T-helper 22 cell (primary cell): Measurements from ENCODE around the gene PPP1R9B.
A peak's percentile ranks its signal among the peaks of the same experiment; 100 is the strongest.

Experiments
- DNase-seq: peaks from one replicate; pipeline ENCODE4 v3.0.0-alpha.2; 2020; ENCODE audit warnings: low read depth

PPP1R9B gene

DNA sequence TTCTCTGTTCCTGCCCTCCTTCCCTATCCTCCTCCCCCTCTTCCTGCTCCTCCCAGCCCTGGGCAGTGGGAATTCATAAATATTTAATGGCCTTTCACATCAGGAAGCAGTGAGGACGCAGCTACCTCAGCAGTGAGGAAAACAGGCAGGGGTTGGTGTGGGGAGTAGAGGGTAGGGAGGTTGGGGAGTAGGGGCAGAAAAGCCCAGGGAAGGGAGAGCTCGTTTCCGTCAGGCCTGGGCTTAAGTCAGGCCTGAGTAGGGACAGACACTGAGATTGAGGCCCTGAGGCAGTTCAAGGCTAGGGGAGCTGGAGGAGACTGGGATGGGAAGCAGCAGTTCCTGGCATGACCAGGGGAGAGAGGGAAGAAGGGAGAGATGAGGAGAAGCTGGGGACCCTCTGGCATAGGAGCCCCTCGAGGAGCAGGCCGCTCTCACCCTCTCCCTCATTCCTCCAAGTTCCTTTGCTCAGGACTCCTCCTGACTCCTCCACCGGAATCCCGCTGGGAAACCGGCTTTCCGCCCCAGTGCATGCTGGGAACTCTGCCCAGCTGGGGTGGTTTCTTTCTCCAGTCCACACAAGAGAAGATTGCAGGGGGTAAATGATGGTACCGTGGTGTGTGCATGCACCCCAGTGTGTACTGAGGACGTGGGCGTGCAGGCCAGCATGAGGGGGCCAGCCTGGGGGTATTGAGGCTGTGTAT, 26.7 kb downstream of the PPP1R9B start:
- DNase-seq, result no peak

DNA sequence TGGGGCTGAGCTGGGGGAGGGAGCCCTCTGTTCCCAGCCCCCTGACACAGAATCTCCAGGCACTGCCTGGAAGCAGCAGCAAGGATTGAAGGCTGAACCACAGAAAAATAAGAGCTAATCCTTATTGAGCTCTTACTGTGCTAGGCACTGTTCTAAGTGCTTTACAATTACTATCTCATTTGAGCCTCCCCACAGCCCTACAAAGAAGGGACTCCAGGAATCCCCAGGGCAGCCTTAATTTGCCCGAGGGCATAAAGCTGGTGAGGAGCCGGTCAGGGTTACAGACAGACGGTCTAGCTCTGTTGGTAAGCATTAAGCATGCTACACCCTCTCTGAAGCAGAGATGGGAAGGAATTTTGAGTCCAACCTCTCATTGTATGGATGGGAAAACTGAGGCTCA, 27.5 kb downstream of the PPP1R9B start:
- no peak for DNase-seq

DNA sequence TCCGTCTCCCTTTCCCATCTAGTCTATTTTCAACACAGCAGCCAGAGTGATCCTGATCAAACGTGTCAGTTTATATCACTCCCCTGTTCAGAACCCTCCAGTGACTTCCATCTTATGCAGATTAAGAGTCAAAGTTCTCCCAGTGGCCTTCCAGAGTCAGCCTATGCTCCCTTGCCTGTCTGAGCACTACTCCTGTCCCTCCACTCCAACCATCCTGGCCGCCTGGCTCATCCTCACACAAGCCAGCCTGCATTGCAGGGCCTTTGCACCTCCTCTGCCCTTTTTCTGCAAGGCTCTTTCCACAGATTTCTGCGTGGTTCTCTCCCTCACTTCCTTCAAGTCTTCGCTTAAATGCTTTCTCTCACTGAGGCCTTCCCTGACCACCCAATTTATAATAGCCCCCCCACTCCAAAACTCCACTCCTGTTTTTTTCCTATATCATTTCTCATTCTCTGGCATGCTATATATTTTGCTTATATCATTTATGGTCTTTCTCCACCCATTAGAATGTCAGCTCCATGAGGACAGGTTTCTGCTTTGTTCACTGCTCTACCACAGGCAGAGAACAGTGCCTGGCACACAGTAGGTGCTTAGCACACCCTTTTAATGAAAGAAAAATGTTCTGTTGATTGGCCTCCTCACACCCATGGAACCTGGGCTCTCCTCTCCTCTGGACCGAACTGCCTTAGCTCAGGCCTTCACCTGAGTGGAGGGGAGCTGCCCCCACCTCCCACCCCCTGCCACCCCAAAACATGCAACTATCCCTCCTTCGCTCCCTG, 29.8 kb downstream of the PPP1R9B start:
- no peak for DNase-seq

DNA sequence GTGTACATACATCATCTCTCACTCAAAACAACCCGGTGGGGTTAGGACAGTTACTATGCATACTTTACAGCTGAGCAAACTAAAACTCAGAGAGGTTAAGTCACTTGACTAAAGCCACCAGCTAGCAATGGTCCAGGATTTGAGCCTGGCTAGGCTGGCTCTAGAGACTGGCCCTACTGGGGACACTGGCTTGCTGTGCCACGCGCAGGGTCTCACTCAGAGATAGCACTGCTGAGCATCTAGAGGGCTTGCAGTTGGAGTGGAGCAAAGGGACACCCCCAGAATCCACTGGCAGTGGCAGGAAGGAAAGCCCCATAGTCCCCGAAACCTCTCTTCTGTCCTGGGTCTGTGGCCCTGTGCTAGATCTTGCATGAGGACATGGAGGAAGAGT, 31.7 kb downstream of the PPP1R9B start:
- DNase-seq, result no peak

DNA sequence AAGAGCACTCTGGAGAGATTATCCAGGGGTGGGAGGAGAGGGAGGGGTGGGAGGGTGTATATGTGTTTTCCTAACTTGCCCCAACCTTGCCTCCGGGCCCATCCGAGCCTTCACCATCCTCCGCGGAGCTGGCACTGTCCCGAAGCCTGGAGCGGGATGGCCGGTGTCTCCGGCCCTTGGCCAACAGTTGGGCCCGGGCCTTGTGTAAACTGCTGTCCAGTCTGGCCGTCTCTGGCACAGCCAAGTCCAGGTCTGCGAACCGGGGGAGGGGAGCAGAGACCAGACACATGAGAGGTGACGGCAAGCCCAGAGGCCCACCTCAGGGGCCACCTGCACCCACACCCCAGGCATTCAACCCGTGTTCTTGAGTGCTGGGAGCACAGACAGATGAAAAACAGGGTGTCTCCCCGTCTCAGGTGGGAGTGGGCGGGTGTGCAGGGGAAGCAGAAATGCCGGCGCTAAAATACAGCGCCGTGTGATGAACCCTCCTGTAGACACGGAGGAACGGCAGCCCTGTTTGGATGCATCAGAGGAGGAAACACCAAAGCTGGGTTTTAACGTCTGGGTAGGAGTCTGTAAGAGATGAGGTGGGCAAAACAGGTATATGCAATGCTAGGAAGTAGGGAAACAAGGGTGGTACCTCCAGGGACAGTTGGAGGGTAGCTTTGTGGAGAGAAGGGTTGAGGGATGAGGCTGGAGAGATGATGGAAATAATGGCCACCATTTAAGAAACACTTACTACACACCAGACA, 32.2 kb downstream of the PPP1R9B start:
- DNase-seq, result no peak

GRCh38 chr17:50117202-50118051, 33.0 kb downstream of the PPP1R9B start:
- peak; percentile 19 for DNase-seq

- DNase-seq, result no peak
Observed at GRCh38 chr17:50115756-50116155, 34.7 kb downstream of the PPP1R9B start.

DNA sequence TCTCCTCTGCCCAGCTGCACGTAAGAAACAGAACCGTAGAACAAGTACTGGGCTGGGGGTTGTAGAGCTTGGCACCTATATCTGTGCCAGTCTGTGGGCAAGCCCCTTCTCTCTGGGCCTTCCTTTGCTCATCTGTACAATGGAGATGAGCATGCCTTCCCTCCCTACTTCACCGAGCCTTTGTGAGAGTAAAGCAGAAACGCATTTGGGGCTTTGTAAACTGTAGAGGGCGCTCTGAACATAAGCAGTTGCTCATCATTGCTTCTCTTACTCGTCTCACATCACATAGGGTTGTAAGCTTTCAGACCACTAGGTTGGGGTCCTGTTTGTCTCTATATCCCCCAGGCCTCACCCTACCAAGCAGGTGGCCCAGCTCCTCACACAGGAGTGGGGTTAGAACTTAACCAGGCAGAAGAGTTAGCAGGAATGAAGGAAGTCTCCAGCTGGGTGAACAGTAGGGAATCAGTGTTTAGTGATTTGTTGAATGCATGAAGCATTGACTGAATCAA, 35.6 kb downstream of the PPP1R9B start:
- no peak for DNase-seq

DNA sequence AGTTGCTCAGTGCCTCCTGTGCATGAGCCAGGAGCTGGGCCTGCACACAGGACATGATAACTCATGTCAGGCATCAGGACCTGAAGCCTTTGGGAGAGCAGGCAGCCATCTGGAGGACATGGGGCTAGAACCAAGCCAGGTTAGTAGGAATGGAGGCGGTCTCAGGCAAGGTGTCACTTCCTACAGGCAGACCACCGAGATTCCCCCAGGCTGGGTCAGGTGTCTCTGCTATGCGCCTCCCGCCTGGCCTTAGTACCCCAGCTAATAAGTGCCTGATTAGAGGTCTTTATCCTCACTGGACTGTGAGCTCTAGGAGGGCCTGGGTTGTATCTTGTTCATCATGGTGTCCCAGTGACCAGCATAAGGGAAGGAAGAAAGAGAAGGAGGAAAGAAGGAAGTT, 36.1 kb downstream of the PPP1R9B start:
- DNase-seq, result no peak

- DNase-seq, result no peak
Observed at GRCh38 chr17:50113624-50114320, 36.7 kb downstream of the PPP1R9B start.

DNA sequence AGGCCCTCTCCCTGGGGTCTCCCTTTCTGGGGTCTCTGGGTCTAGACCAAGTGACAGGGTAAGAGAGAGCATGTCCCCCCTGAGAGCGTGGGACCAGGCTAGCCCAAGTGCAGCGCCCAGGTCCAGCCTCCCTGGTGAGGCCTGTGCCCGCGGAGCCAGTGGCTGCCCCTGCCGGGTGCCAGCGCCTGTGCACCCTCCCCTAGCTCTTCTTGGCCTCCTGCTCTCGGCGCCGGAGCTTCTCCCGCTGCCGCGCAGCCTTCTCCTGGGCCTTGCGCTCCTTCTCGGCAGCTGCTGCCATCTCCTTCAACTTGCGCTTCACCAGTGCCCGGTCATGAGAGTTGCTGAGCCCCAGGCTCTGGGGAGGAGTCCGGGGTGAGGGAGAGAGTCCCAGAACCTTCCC, 37.8 kb downstream of the PPP1R9B start:
- DNase-seq, result no peak

- DNase-seq, result no peak
Observed at GRCh38 chr17:50111673-50112655, 38.5 kb downstream of the PPP1R9B start.

DNA sequence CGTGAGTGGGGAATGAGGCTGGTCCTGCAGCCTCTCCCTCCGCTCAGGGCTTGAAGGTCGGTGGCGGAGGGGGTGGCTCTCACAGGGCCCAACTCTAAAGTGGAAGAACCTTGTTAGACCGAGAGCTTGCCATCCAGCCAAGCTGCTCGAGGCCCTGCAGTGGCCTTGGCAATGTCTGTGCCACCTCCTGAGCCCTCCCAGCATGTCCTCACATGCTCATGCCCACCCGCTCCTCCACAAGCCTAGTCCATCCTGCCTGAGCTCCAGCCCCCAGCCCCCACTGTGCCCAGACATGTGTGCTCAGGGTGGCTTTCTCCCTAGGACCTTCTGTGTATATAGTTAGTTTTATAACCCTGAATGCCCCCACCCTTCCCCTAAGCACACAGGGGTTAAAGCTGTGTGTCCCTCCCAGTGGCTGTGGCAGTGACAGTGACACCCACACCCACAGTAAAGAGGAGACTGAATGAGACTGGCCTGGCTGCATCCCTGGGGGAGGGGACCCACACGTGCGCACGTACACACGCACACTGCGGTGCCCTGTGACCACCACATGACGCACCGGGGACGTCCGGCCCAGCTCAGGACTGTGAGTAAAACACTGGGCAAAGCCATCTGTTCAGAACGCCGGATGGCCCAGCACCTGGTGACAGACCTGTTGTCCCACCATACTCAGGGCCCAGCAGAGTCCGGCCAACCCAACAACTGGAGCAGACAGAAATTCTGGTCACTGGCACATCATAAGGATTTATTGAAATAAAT, 39.7 kb downstream of the PPP1R9B start:
- no peak for DNase-seq

DNA sequence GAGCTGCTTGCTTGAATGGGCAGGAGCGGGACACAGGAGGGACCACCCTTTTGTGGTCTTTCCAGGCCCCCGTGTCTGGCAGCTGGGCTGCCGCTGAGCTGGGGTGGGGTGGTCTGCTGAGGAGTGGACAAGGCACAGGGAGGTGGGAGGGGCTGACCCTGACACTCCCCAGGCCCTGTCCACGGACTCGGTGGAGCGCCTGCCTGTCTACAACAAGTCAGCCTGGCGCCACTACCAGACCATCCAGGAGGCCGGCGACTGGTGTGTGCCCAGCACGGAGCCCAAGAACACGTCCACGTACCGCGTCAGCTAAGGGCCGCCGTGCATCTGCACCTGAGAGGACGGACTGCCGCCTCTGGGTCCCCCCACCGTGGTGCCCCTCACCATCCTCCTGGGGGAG, 40.7 kb downstream of the PPP1R9B start:
- no peak for DNase-seq

GRCh38 chr17:50109207-50109606, 41.3 kb downstream of the PPP1R9B start:
- DNase-seq, result no peak

DNA sequence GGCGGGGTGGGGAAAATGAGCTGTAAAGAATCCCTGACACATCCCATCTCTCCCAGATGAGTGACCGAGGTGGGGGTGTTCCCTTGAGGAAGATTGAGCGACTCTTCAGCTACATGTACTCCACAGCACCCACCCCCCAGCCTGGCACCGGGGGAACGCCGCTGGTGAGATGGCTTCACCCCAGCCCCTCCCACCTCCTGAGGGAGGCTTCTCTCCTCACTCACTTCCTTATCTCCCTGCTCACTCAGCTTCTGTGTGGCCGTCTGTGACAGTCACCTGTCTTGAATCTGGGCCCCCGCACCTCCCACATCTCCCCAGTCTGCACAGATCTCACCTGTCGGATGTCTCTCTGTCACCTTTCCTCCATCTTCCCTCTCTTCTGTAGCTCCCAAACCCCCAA, 41.9 kb downstream of the PPP1R9B start:
- DNase-seq, result no peak

- no peak for DNase-seq
Observed at GRCh38 chr17:50107790-50108414, 42.6 kb downstream of the PPP1R9B start.

DNA sequence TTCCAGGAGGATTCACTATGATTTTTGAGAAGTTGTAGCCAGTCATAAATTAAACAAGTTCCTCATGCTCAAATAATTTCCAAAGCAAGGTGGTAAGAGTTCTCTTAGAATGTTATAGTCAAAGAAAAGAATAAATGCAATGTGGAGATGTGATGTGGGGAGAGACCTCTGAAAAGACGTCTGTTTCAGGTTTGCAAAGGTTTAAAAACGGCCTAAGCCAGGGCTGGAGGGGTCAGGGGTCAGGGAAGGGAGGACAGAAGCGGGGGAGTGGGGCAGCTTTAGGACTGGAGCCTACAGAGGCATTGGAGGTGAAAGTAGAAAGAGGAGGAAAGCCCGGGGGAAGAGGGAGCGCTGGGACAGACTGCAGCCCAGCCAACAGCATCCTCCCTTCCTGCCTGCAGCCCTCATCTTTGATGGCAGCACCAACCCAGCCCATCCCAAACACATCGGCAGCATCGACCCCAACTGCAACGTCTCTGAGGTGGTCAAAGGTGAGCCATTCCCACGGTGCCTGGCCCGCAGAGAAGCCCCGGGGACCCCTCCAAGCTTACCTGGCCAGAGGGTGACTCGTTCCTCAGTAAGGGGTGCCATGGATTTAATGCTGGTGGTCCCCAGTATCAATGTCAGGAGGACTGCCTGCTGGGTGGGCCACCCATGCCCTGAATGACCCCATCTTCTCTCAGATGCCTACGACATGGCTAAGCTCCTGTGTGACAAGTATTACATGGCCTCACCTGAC, 43.9 kb downstream of the PPP1R9B start:
- no peak for DNase-seq
